Heart left ventricle (tissue), 13 donors: Measurements from ENCODE around the gene CLHC1.

Experiments used
- CTCF ChIP-seq, 12 donors: fragments of 200-600 bp; sonication (generic) in 4 of 12; IDR thresholded peaks; one replicate each; pipeline versions ENCODE4 v1.5.0 to v1.8.0; 2018 to 2022; ENCODE audit warnings: antibody characterized with exemption in 12 of 12, mild to moderate bottlenecking in 5 of 12
- POLR2A ChIP-seq, 2 donors: fragments of 450-650 bp; IDR thresholded peaks; one replicate each; pipeline ENCODE4 v1.6.1; 2017; ENCODE audit warnings: antibody characterized with exemption in 2 of 2, mild to moderate bottlenecking in 2 of 2, moderate library complexity in 2 of 2
- donor health status: ischemic (EF 13 %, LVEDD 7.1; RV severe dilation, severe dysfunction).
- donor health status: DM: no; HTN: yes; CAD: no.
- donor health status: DM: no; HTN: no; CAD: no.
- donor health status: ischemic (EF 25% LVEDD 6.9; RV normal size, moderate dysfunction).
- donor health status: ischemic (EF 25% LVEDD 5.7; RV mildly dilated, moderate dysfunction).
- donor health status: ischemic (EF 35%, LVEDD 5.7; RV mildly dilated, moderate dysfunction).
- donor health status: nonischemic (EF 11% LVEDD 7.7; RV severe dilation, severe dysfunction).
- donor health status: DM: yes; HTN: yes; CAD: no.
- donor health status: PGD.
- donor health status: ischemic (EF 29% LVEDD 5.4; RV normal size, mild dysfunction).
- donor health status: nonischemic (EF 23%, LVEDD 6.1; RV moderate dilation, normal function).

- TF ChIP-seq CTCF (IDR thresholded peaks at IDR 0.05) (no peak), POLR2A (IDR thresholded peaks at IDR 0.05) (no peak)
Measured at GRCh38 chr2:55269645-55269990, 37.5 kb upstream of the CLHC1 start.
